Measurements from ENCODE around the gene CTSW.

The CTSW gene

GRCh38 chr11:65917434-65918210 lies 38.0 kb downstream of the CTSW start:
- Histone ChIP-seq H3K36me3 (ENCODE audit: control insufficient read depth in 1 of 2, insufficient read depth in 2 of 2, low read length in 2 of 2) (peaks cover 6 to 20% of the 10 kb centered on the region in 2 donors), H3K27me3 (ENCODE audit: low read depth, low read length) (no peaks in the 10 kb centered on the region), H3K27ac (ENCODE audit: low read length) (peak overlapping the region; percentile 90), H3K4me1 (ENCODE audit: control insufficient read depth in 1 of 2, insufficient read depth in 2 of 2, low read length in 2 of 2) (peaks cover 7 to 54% of the 10 kb centered on the region in 2 donors), H3K4me3 (ENCODE audit: low read depth in 1 of 2, low read length in 2 of 2) (peak overlapping the region; percentile 98), H3K9me3 (ENCODE audit: control insufficient read depth in 1 of 2, low read length in 2 of 2) (no peaks in the 10 kb centered on the region)

DNA sequence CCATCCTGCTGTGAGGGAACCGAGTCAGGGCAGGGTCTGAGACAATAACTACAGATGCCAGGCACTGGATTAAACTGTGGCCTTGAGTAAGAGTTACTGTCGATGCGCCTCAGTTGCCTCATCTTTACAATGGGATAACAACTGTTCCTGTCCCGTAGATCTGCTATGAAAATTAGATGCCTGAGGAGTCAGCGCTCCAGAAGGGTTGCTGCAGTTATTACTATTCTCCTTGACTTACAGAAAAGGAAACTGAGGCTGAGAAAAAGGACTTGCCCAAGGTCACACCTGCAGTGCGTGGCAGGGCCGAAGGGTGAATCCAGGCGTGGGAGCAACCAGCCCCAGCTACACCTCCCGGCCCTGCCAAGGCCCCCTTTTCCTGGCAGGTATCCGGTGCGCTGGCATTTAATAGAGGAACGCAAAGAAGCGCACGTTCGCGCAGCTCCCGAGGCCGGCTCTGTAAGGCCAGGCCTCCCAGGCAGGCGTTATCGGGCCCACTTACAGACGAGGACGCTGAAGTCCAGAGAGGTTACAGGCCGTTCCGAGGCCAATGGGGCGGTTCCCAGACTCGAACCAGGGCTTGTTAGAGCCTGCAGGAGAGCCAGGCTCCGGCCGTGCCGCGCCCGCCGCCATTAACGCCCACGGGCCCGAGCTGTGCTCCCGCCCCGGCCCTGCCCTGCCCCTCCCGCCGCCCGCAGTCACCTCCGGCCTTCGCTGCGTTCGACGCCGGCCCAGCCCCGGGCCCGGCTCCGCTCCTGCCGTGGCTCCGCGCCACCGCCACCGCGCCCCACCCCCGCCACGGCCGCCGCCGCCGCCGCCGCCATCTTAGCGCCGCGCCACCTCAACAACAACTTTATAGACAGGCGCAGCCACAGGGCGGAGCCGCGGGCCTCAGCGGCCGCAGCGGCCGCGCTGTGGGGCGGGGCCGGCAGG lies 38.8 kb downstream of the CTSW start, which contains the start of gene C11orf68:
Gene C11orf68 (minus strand): TSS at position 852 of the 930 bp plus-strand sequence. CDS start 31 bp downstream, at position 821.
- Histone ChIP-seq H3K27me3 (ENCODE audit: low read depth, low read length) (no peaks in the 10 kb centered on the region), H3K27ac (ENCODE audit: low read length) (peak within 1 kb of the TSS; percentile 90), H3K4me1 (ENCODE audit: control insufficient read depth in 1 of 2, insufficient read depth in 2 of 2, low read length in 2 of 2) (peaks cover 7 to 54% of the 10 kb centered on the region in 2 donors), H3K9me3 (ENCODE audit: control insufficient read depth in 1 of 2, low read length in 2 of 2) (no peaks in the 10 kb centered on the region), H3K36me3 (ENCODE audit: control insufficient read depth in 1 of 2, insufficient read depth in 2 of 2, low read length in 2 of 2) (peaks cover 14 to 26% of the 10 kb centered on the region in 2 donors), H3K4me3 (ENCODE audit: low read depth in 1 of 2, low read length in 2 of 2) (peak within 1 kb of the TSS; percentile 98)

- Histone ChIP-seq H3K36me3 (ENCODE audit: control insufficient read depth in 1 of 2, insufficient read depth in 2 of 2, low read length in 2 of 2) (peaks cover 14 to 26% of the 10 kb centered on the region in 2 donors), H3K4me1 (ENCODE audit: control insufficient read depth in 1 of 2, insufficient read depth in 2 of 2, low read length in 2 of 2) (peaks cover 7 to 54% of the 10 kb centered on the region in 2 donors), H3K27me3 (ENCODE audit: low read depth, low read length) (no peaks in the 10 kb centered on the region), H3K4me3 (ENCODE audit: low read depth in 1 of 2, low read length in 2 of 2) (peak within 1 kb of the TSS; percentile 98), H3K27ac (ENCODE audit: low read length) (peak within 1 kb of the TSS; percentile 90), H3K9me3 (ENCODE audit: control insufficient read depth in 1 of 2, low read length in 2 of 2) (no peaks in the 10 kb centered on the region)
Measured at GRCh38 chr11:65919141-65919572, 39.5 kb downstream of the CTSW start, which contains the start of gene DRAP1. Gene DRAP1, plus strand, starts transcription at chr11:65919426. Its CDS starts 76 bp downstream, at chr11:65919502.

DNA sequence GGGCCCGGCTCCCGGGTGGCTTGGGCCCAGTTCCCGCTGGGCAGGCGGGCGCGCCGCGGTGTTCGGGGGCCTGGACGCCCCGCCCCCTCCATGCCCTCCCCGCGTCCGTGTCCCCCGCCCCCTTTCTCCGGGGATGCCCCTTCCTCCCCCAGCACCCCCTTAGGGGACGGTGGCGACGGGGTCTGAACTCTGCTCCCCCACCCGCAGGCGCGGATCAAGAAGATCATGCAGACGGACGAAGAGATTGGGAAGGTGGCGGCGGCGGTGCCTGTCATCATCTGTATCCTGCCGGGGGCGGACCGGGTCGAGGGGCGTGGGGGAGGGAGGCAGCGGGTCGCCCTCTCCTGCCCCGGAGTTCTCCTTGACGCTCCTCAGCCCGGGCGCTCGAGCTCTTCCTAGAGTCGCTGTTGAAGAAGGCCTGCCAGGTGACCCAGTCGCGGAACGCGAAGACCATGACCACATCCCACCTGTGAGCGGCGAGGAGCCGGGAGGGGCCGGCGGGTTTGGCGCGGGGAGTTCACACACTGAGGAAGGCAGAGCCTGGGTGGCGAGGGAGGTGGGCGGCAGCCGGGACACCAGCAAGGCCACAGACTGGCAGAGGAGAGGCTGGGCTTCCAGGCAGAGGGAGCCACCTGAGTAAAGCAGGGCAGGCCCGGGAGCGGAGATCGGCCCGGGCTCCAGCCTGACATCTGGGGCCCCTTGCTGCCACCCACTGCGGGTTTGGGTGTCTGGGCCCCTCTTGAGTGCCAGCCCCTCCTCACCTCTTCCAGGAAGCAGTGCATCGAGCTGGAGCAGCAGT lies 40.1 kb downstream of the CTSW start:
- Histone ChIP-seq H3K9me3 (ENCODE audit: control insufficient read depth in 1 of 2, low read length in 2 of 2) (no peaks in the 10 kb centered on the region), H3K4me3 (ENCODE audit: low read depth in 1 of 2, low read length in 2 of 2) (peak overlapping the region; percentile 60 to 89), H3K27ac (ENCODE audit: low read length) (no peak overlapping the region), H3K27me3 (ENCODE audit: low read depth, low read length) (no peaks in the 10 kb centered on the region), H3K4me1 (ENCODE audit: control insufficient read depth in 1 of 2, insufficient read depth in 2 of 2, low read length in 2 of 2) (peaks cover 7 to 50% of the 10 kb centered on the region in 2 donors), H3K36me3 (ENCODE audit: control insufficient read depth in 1 of 2, insufficient read depth in 2 of 2, low read length in 2 of 2) (peaks cover 14 to 26% of the 10 kb centered on the region in 2 donors)

GRCh38 chr11:65920372-65920802 lies 40.8 kb downstream of the CTSW start:
- peaks cover 7 to 44% of the 10 kb centered on the region in 2 donors for H3K4me1 ChIP-seq (ENCODE audit: control insufficient read depth in 1 of 2, insufficient read depth in 2 of 2, low read length in 2 of 2)
- H3K27ac ChIP-seq (ENCODE audit: low read length), result no peak overlapping the region
- peak overlapping the region; percentile 60 to 89 for H3K4me3 ChIP-seq (ENCODE audit: low read depth in 1 of 2, low read length in 2 of 2)
- peaks cover 14 to 26% of the 10 kb centered on the region in 2 donors for H3K36me3 ChIP-seq (ENCODE audit: control insufficient read depth in 1 of 2, insufficient read depth in 2 of 2, low read length in 2 of 2)
- no peaks in the 10 kb centered on the region for H3K27me3 ChIP-seq (ENCODE audit: low read depth, low read length)
- H3K9me3 ChIP-seq (ENCODE audit: control insufficient read depth in 1 of 2, low read length in 2 of 2), result no peaks in the 10 kb centered on the region

- H3K4me3 ChIP-seq (ENCODE audit: low read depth in 1 of 2, low read length in 2 of 2), result peak overlapping the region; percentile 60 to 89
- H3K36me3 ChIP-seq (ENCODE audit: control insufficient read depth in 1 of 2, insufficient read depth in 2 of 2, low read length in 2 of 2), result peaks cover 14 to 26% of the 10 kb centered on the region in 2 donors
- no peaks in the 10 kb centered on the region for H3K27me3 ChIP-seq (ENCODE audit: low read depth, low read length)
- H3K9me3 ChIP-seq (ENCODE audit: control insufficient read depth in 1 of 2, low read length in 2 of 2), result no peaks in the 10 kb centered on the region
- no peak overlapping the region for H3K27ac ChIP-seq (ENCODE audit: low read length)
- H3K4me1 ChIP-seq (ENCODE audit: control insufficient read depth in 1 of 2, insufficient read depth in 2 of 2, low read length in 2 of 2), result peaks cover 7 to 37% of the 10 kb centered on the region in 2 donors
Measured at GRCh38 chr11:65921033-65921555, 41.5 kb downstream of the CTSW start.

DNA sequence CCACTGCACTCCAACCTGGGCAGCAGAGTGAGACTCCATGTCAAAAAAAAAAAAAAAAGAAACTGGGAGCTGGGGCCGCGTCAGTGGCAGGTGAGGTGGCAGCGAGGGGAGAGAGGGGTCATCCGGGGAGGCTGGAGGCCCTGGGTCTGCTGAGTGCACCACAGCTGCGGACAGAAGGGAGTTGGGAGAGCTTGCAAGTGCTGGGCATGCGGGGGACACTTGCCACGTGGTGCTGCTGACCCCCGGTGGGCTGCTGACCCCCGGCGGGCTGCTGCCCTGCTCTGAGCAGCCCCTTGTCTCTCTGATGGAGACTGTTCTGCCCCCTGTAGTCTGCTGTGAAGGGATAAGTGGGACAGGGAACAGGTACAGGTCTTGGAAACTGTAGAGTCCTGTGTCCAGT lies 42.2 kb downstream of the CTSW start:
- Histone ChIP-seq H3K27ac (ENCODE audit: low read length) (no peak overlapping the region), H3K36me3 (ENCODE audit: control insufficient read depth in 1 of 2, insufficient read depth in 2 of 2, low read length in 2 of 2) (peaks cover 14 to 23% of the 10 kb centered on the region in 2 donors), H3K4me1 (ENCODE audit: control insufficient read depth in 1 of 2, insufficient read depth in 2 of 2, low read length in 2 of 2) (peaks cover 7 to 29% of the 10 kb centered on the region in 2 donors), H3K9me3 (ENCODE audit: control insufficient read depth in 1 of 2, low read length in 2 of 2) (no peaks in the 10 kb centered on the region), H3K4me3 (ENCODE audit: low read depth in 1 of 2, low read length in 2 of 2) (no peak overlapping the region), H3K27me3 (ENCODE audit: low read depth, low read length) (no peaks in the 10 kb centered on the region)

GRCh38 chr11:65922565-65922964 lies 42.9 kb downstream of the CTSW start:
- Histone ChIP-seq H3K36me3 (ENCODE audit: control insufficient read depth in 1 of 2, insufficient read depth in 2 of 2, low read length in 2 of 2) (peaks cover 14 to 17% of the 10 kb centered on the region in 2 donors), H3K27ac (ENCODE audit: low read length) (no peak overlapping the region), H3K9me3 (ENCODE audit: control insufficient read depth in 1 of 2, low read length in 2 of 2) (no peaks in the 10 kb centered on the region), H3K27me3 (ENCODE audit: low read depth, low read length) (no peaks in the 10 kb centered on the region), H3K4me3 (ENCODE audit: low read depth in 1 of 2, low read length in 2 of 2) (no peak overlapping the region), H3K4me1 (ENCODE audit: control insufficient read depth in 1 of 2, insufficient read depth in 2 of 2, low read length in 2 of 2) (peaks cover 7 to 22% of the 10 kb centered on the region in 2 donors)

- Histone ChIP-seq H3K9me3 (ENCODE audit: control insufficient read depth in 1 of 2, low read length in 2 of 2) (no peaks in the 10 kb centered on the region), H3K27me3 (ENCODE audit: low read depth, low read length) (no peaks in the 10 kb centered on the region), H3K4me1 (ENCODE audit: control insufficient read depth in 1 of 2, insufficient read depth in 2 of 2, low read length in 2 of 2) (peaks cover 5 to 8% of the 10 kb centered on the region in 2 donors), H3K4me3 (ENCODE audit: low read depth in 1 of 2, low read length in 2 of 2) (no peak overlapping the region), H3K27ac (ENCODE audit: low read length) (no peak overlapping the region), H3K36me3 (ENCODE audit: control insufficient read depth in 1 of 2, insufficient read depth in 2 of 2, low read length in 2 of 2) (peaks cover 12 to 14% of the 10 kb centered on the region in 2 donors)
Measured at GRCh38 chr11:65925397-65925796, 45.8 kb downstream of the CTSW start.

DNA sequence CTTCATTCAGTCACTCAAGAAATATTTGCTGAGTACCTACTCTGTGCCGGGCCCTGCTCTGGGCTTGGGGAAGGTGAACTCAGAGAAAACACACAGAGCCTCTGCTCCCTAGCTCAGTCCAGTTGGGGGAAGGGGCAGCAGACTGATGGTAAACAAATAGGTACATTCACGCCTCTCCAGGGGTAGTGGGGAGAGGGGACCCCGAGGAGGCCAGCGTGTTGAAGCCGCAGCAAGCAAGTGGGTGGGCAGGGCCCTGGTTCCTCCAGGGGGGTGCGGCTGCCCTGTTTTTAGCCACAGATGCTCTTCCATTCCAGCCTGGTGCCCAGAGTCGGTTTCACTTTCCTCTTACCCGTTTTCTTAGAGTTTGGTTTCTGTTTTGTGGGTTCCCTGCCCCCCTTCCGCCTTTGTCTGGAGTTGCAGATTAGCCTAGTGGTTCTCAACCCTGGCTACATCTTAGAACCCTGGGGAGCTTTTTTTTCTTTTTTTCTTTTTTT lies 48.3 kb downstream of the CTSW start:
- Histone ChIP-seq H3K27me3 (ENCODE audit: low read depth, low read length) (no peaks in the 10 kb centered on the region), H3K4me3 (ENCODE audit: low read depth in 1 of 2, low read length in 2 of 2) (no peak overlapping the region), H3K4me1 (ENCODE audit: control insufficient read depth in 1 of 2, insufficient read depth in 2 of 2, low read length in 2 of 2) (no peaks in the 10 kb centered on the region), H3K27ac (ENCODE audit: low read length) (no peak overlapping the region), H3K36me3 (ENCODE audit: control insufficient read depth in 1 of 2, insufficient read depth in 2 of 2, low read length in 2 of 2) (peaks cover 2 to 4% of the 10 kb centered on the region in 2 donors), H3K9me3 (ENCODE audit: control insufficient read depth in 1 of 2, low read length in 2 of 2) (no peaks in the 10 kb centered on the region)

Measured in muscle layer of duodenum (tissue), 2 donors.